ENCODE data around the gene PLCB1.

GRCh38 chr20:8457978-8458377 lies 325.9 kb downstream of the PLCB1 start:
- no peak for TF ChIP-seq EZH2 (IDR thresholded peaks at IDR 0.05)
- TF ChIP-seq POLR2AphosphoS5 (IDR thresholded peaks at IDR 0.05; ENCODE audit: borderline replicate concordance, low read depth, low read length): no peak

Data from SK-N-MC (cell line).